ENCODE results near the gene RHOJ.
"Not testable (repeated sequence)": the region's sequence is repeated elsewhere in the genome, so short reads cannot be mapped to it uniquely, and the experiment has no call there.

Gene RHOJ

GRCh38 chr14:63204407-63205043 is at the start of gene RHOJ:
TSS of gene RHOJ (plus strand) at chr14:63204443. CDS start at chr14:63204870, 427 bp downstream.
- DNase-seq (ENCODE audit: low spot score), result no peak

- no peak for DNase-seq (ENCODE audit: low spot score)
These were observed 48.6 kb upstream of the RHOJ start for GRCh38 chr14:63155511-63156185.

GRCh38 chr14:63157195-63157594 is 47.0 kb upstream of the RHOJ start:
- DNase-seq (ENCODE audit: low spot score), result no peak

DNA sequence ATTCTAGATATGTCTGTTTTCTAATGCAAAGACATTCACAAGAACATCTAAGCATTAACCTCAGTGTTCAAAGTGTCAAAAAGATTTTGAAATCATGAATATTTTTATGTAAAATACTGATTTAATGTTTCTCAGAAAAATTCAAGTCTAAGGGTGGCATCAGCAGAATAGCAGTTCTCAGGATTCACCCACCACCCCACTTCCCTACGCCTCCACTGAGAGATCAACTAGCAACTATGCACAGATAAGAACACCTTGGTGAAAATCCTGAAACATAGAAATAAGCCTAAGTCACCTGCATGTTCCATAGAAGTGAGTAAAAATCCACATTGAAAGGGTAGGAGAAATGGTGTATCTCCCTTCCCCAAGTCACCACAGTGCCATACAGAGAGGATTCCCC is 40.9 kb upstream of the RHOJ start:
- no peak for DNase-seq (ENCODE audit: low spot score)

DNA sequence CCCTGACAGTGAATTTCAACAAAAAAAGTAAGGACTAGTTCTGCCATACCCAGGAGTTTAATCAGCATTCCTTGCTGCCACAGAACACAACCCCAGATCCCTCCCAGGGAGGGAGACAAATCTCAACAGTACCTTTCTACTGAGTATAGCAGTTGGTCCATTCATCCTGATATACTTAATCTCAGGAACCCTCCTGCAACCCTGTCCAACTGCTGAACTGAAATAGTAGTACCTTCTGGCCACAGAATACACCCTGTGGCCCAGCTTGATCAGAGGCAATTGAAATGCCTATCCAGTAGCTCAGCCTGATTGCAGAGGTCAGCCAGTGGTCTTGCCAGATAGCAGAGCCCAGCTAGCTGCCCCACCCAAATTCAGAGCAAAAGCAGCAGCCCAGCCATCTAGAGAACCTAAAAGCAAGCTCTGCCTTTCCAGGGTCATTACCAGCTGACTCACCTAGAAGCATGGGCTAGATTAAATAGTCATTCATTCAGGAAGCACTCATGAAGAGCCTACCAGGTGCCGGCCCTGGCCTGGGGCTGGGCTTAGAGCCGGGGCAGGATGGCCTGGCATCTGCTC is 40.0 kb upstream of the RHOJ start:
- no peak for DNase-seq (ENCODE audit: low spot score)

GRCh38 chr14:63165267-63165666 is 39.0 kb upstream of the RHOJ start:
- not testable (repeated sequence) for DNase-seq (ENCODE audit: low spot score)

GRCh38 chr14:63167044-63167443 is 37.2 kb upstream of the RHOJ start:
- no peak for DNase-seq (ENCODE audit: low spot score)

DNA sequence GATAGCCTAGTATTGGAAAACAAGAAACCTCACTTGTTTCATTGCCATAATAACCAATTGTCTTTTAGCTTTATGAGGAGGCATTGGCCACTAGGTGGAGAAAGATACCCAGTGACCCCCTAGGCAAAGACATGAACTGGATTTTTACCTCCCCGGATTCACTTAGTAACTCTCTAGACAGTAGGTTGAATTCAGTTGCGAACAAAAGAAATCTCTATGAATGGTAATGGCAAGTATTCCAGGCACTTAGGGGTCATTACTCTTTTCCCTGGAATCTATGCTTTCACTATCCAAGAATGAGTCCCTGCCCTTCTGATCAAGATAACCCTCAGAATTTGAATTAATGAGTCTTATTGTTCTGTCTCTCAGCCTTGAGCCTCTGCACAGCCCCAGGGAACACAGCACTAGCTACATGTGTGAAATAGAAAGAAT is 29.5 kb upstream of the RHOJ start:
- peak; percentile 15 for DNase-seq (ENCODE audit: low spot score)

- DNase-seq (ENCODE audit: low spot score), result no peak
These were observed 28.7 kb upstream of the RHOJ start for GRCh38 chr14:63175531-63175930.

DNA sequence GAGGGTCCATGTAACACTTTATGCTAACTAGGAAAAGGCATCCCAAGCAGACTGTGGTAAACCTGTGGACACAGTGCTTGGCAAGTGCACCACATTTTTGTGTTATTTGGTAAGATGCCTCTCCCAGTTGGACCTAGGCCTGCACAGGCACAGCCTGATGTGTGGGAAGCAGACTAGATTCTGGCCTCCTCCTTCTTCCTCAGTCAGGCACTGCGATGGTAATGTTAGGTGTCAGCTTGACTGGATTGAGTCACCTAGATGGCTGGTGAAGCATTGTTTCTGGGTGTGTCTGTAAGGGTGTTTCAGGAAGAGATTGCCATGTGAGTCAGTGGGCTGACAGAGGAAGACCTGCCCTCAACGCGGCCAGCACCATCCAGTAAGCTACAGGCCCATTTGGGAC is 25.3 kb upstream of the RHOJ start:
- no peak for DNase-seq (ENCODE audit: low spot score)

DNA sequence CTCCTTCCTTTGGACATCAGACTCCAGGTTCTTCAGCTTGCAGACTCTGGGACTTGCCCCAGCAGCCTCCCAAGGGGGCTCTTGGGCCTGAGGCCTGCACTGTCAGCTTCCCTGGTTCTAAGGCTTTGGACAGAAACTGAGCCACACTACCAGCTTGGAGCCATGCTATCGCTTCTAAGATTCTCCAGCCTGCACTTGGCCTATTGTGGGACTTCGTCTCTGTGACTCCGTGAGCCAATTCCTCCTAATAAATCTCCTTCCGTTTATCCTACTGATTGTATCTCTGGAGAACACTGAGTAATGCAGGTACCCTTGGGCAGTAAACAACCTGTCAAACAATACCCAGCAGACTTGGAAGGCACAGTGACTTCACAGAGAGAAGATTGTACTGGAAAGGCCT is 24.9 kb upstream of the RHOJ start:
- no peak for DNase-seq (ENCODE audit: low spot score)

DNA sequence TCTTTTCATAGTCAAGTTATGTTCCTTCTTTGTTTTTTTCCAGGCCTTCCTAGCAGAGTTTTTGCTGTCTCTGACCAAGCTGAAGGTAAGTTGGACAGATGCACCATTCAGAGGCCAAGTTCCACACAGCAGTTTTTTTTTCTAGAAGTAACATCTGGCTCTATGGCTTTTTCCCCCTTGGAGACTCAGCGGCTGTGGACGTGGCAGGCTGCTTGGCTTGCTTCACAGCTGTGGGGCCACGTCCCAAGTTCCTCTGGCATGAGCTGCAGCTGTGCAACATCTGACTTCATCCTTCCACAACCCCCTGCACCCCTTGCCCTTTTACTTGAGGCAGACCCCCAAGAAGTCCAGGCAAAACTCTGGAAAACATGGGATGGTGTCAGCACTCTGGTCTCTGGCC is 24.2 kb upstream of the RHOJ start:
- DNase-seq (ENCODE audit: low spot score), result no peak

DNA sequence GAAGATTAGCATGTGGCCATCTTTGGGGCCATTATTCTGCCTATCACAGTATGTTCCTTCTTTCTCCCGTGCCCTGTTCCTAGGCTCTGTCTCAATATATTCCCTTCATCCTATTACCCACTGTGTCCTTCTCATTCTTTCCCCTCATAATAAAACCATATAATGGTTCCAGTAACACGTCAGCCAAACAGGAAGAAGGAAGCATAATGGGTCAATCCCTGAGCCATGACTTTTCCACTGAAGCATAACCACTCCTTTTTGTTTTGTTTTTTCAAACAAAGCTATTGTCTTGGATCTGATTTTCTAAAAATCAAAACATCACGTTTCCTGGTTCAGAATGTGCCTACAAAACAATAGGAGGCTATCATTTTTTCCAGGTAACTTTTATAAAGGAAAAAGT is 21.3 kb upstream of the RHOJ start:
- no peak for DNase-seq (ENCODE audit: low spot score)

DNA sequence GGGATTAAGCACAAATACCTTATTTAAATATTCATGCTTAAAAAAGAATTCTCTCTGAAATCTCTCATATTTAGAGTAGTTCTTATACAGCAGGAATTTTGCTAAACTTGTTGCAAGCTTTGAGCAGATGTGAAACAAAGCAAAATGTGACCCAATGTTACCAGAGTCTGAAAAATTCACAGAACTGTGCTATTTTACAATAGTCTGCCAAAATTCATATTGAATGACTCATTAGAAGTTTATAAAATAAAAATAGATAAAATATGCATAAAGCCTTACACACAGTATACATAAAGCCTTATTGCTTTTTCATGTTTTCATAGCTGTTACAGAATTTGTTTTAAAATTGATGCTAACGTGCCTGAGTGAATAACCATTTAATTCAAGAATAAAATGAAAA is 17.8 kb upstream of the RHOJ start:
- DNase-seq (ENCODE audit: low spot score), result no peak

DNA sequence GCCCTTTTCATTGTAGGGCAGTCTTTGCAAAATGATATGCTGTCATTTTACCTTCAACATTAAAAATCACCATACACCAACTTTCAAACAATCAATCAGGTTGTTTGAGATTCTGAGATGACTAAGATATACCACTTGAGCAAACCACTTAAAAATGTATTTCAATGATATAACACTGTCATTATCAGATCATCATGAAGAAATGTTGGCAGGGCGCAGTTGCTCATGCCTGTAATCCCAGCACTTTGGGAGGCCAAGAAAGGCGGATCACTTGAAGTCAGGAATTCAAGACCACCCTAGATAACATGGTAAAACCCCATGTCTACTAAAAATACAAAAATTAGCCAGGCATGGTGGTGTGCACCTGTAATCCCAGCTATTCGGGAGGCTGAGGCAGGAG is 13.0 kb upstream of the RHOJ start:
- DNase-seq (ENCODE audit: low spot score), result no peak

DNA sequence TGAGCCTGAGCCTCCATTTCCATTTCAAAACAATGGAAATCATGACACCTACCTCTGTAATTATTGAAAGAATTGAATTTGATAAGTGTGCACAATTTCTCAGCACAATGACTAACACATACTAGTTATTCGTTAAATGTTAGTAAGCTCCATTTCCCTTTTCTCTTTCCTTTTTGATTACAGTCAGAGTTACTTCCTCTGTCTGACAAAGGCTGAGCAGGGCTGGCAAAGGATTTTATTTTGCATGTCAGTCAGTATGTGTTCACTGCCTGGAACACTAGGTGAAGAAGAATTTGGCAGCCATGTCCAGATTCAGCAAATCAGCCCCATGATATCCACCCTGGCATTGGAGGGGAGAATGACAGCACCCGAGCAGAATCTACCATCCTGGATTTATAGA is 12.2 kb upstream of the RHOJ start:
- DNase-seq (ENCODE audit: low spot score), result no peak

- no peak for DNase-seq (ENCODE audit: low spot score)
These were observed 11.0 kb upstream of the RHOJ start for GRCh38 chr14:63193236-63193635.

- DNase-seq (ENCODE audit: low spot score), result no peak
These were observed 4.1 kb upstream of the RHOJ start for GRCh38 chr14:63200035-63200740.

GRCh38 chr14:63200767-63201166 is 3.5 kb upstream of the RHOJ start:
- no peak for DNase-seq (ENCODE audit: low spot score)

GRCh38 chr14:63203015-63203414 is 1.2 kb upstream of the RHOJ start:
- DNase-seq (ENCODE audit: low spot score), result no peak

DNA sequence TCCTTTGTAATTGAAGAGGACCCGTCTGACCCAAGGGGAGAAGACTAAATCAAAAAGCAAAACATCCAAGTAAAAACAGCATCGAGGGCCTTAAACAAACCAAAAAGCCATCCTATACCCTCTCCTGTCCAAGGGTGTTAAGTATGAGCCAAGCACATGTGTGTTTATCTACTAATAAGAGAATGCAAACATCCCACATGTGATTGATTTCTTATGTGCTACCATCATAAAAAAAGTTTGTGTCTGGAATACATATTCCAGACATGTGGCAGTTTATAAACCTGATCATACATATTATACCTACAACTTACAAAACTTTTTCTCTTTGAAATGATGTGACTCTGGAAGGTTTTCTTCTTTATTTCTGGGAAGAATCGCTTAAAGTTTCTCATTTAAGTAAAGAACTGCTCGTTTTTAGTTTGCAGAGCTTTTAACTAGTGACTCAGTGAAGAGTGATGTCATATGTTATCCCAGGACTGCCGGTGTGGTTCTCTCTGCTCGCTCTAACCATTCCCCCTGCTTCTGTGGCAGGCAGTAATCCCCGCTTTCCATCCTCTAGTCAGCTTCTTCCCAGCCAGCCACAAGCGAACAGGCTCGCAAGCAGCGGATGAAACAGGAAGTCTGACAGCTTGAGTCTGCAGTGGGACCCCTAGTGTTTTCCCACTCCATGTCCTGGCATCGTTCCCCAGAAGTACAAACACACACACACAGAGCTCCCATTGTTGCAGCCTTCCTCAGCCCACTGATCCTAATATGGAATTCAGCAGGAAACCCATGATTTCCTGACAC is 431 bp upstream of the RHOJ start:
- DNase-seq (ENCODE audit: low spot score), result no peak

GRCh38 chr14:63205044-63205575 is 867 bp downstream of the RHOJ start:
- no peak for DNase-seq (ENCODE audit: low spot score)

Measured in HuH-7.5 (cell line).